ENCODE data around the gene LRP5. TPM values are rescaled to one million over a fixed set of nuclear protein-coding genes. Genes with fewer than 3 reads are reported as not detected.

LRP5 gene
- total RNA-seq, 1 experiment from 2014 or later, result 55.2 TPM

DNA sequence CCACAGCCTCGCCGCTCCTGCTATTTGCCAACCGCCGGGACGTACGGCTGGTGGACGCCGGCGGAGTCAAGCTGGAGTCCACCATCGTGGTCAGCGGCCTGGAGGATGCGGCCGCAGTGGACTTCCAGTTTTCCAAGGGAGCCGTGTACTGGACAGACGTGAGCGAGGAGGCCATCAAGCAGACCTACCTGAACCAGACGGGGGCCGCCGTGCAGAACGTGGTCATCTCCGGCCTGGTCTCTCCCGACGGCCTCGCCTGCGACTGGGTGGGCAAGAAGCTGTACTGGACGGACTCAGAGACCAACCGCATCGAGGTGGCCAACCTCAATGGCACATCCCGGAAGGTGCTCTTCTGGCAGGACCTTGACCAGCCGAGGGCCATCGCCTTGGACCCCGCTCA lies 35.5 kb downstream of the LRP5 start:
- intact Hi-C loops (cut with micrococcal nuclease), result no loop called here
- ChIA-PET RAD21 (ENCODE audit: low non-redundant PET in 1 of 2, low total read pairs in 2 of 2, uncharacterized antibody in 2 of 2, unreplicated experiment in 2 of 2) (no interaction called here), CTCF (no interaction called here), POLR2A (no interaction called here)
- no peaks in the 10 kb centered on the region for H3K9me3 ChIP-seq (ENCODE audit: control insufficient read depth in 1 of 2, insufficient read depth in 1 of 2, low read depth in 1 of 2, low read length in 2 of 2)
- H3K79me2 ChIP-seq (ENCODE audit: insufficient read depth, low read length), result peaks cover 33% of the 10 kb centered on the region
- H3K4me3 ChIP-seq (replicated peaks in 1 of 2; ENCODE audit: low read depth in 1 of 2, low read length in 2 of 2), result no peak overlapping the region
- no peaks in the 10 kb centered on the region for H3K9me2 ChIP-seq (ENCODE audit: insufficient read depth)
- no peak overlapping the region for H3K4me2 ChIP-seq (ENCODE audit: low read length)
- no peak overlapping the region for H2AFZ ChIP-seq (ENCODE audit: low read depth, low read length, poor library complexity, severe bottlenecking)
- no peaks in the 10 kb centered on the region for H3K36me3 ChIP-seq (ENCODE audit: control insufficient read depth in 1 of 2, insufficient read depth in 2 of 2, low read length in 2 of 2)
- H3K27ac ChIP-seq (ENCODE audit: low read depth, low read length), result no peak overlapping the region
- peaks cover 30 to 33% of the 10 kb centered on the region in 2 experiments for H3K4me1 ChIP-seq (ENCODE audit: control insufficient read depth in 1 of 2, insufficient read depth in 2 of 2, low read length in 2 of 2)
- no peak overlapping the region for H3K9ac ChIP-seq (ENCODE audit: low read length)
- TF ChIP-seq EZH2phosphoT487 (IDR thresholded peaks at IDR 0.05; ENCODE audit: borderline replicate concordance) (no peak), POLR2A (IDR thresholded peaks at IDR 0.05; ENCODE audit: borderline replicate concordance, extremely low read depth, insufficient read depth, insufficient read length) (no peak), MAX (IDR thresholded peaks at IDR 0.05) (no peak), REST (IDR thresholded peaks at IDR 0.05; ENCODE audit: low read depth) (no peak), YY1 (IDR thresholded peaks at IDR 0.05; ENCODE audit: extremely low read depth, insufficient replicate concordance, low read depth, low read length) (no peak), ZBTB33 (IDR thresholded peaks at IDR 0.05; ENCODE audit: extremely low read depth, insufficient replicate concordance, low read length) (no peak), SP1 (IDR thresholded peaks at IDR 0.05; ENCODE audit: low read depth) (no peak), SIN3A (IDR thresholded peaks at IDR 0.05; ENCODE audit: low read depth) (no peak), POLR2AphosphoS5 (IDR thresholded peaks at IDR 0.05; ENCODE audit: low read depth, low read length) (no peak), ZFX (IDR thresholded peaks at IDR 0.05) (no peak)
- H4K20me1 ChIP-seq (ENCODE audit: insufficient read depth), result no peaks in the 10 kb centered on the region
- DNase-seq (ENCODE audit: low read depth, low spot score) (no peak), ATAC-seq (no peak)
- BruUV-seq (replicated peaks), result no TSS peak
- no peaks in the 10 kb centered on the region for H3K27me3 ChIP-seq (ENCODE audit: insufficient read depth, low read length)

Measured in HCT116 (cell line).